Ascending aorta (tissue), 2 donors: Measurements from ENCODE around the gene LBP. TPM values are rescaled to one million over a fixed set of nuclear protein-coding genes. Genes with fewer than 3 reads are reported as not detected.

Experiments used
- DNase-seq, 2 donors: peaks; one replicate each; pipeline ENCODE4 v3.0.0-alpha.2; 2019; ENCODE audit warnings: low spot score in 2 of 2
- H3K27ac ChIP-seq, 2 donors: fragments of 200-600 bp; sonication (generic); one replicate each; pipeline ENCODE4 v1.5.1; 2016 to 2017; ENCODE audit warnings: mild to moderate bottlenecking in 1 of 2
- H3K27me3 ChIP-seq: fragments of 200-600 bp; sonication (generic); one replicate; pipeline ENCODE4 v1.5.1; 2017
- H3K36me3 ChIP-seq, 2 donors: fragments of 200-600 bp; sonication (generic); one replicate each; pipeline ENCODE4 v1.5.1; 2016
- H3K4me1 ChIP-seq, 2 donors: fragments of 200-600 bp; sonication (generic); one replicate each; pipeline ENCODE4 v1.5.1; 2016 to 2017; ENCODE audit warnings: mild to moderate bottlenecking in 1 of 2
- H3K4me3 ChIP-seq, 2 donors: fragments of 200-600 bp; sonication (generic); one replicate each; pipeline ENCODE4 v1.5.1; 2016 to 2017; ENCODE audit warnings: mild to moderate bottlenecking in 1 of 2
- H3K9me3 ChIP-seq, 2 donors: fragments of 200-600 bp; sonication (generic); one replicate each; pipeline ENCODE4 v1.5.1; 2016
- intact Hi-C: fragments of 100-400 bp; cut with DNase I; formaldehyde crosslinking; loops from one replicate; pipeline ENCODE4 v1.15.1; 2023
- total RNA-seq: library from RNA; depleted of rRNA; stranded (reverse); fragments of >200 nt; gene quantifications from one replicate; pipeline ENCODE4 v1.1.0, GENCODE V29; 2016
- TF ChIP-seq, protein P1 (sequence below), 3 experiments: fragments of 200-600 bp in 2 of 3; fragments of 450-650 bp in 1 of 3; sonication (generic) in 2 of 3; IDR thresholded peaks; one replicate each; pipeline ENCODE4 v1.5.1; 2016 to 2019; ENCODE audit warnings: antibody characterized with exemption in 3 of 3, mild to moderate bottlenecking in 1 of 3, moderate library complexity in 1 of 3

Gene LBP
- total RNA-seq, 1 donor from 2014 or later: 18.8 TPM

DNA sequence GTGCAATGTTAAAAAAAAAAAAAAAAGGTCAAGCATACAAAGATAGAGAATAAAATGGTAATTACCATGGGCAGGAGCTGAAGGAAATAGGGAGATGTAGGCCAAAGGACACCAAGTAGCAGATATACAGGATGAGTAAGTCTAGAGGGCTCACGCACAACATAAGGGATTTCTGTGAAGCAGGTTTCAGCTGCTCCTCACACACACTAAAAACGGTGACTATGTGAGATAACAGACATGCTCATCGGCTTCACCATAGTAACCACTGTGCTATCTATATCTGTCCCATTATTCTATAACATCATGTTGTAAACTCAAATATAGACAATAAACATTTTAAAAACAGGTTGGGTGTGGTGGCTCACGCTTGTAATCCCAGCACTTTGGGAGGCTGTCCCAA is 77.3 kb downstream of the LBP start:
- intact Hi-C loops: no loop called here
- Histone ChIP-seq H3K27me3 (no peaks in the 10 kb centered on the region), H3K4me3 (no peak overlapping the region), H3K36me3 (peaks cover 79 to 100% of the 10 kb centered on the region in 2 donors), H3K4me1 (no peaks in the 10 kb centered on the region), H3K9me3 (no peaks in the 10 kb centered on the region), H3K27ac (no peak overlapping the region)
- TF ChIP-seq, protein P1, sequence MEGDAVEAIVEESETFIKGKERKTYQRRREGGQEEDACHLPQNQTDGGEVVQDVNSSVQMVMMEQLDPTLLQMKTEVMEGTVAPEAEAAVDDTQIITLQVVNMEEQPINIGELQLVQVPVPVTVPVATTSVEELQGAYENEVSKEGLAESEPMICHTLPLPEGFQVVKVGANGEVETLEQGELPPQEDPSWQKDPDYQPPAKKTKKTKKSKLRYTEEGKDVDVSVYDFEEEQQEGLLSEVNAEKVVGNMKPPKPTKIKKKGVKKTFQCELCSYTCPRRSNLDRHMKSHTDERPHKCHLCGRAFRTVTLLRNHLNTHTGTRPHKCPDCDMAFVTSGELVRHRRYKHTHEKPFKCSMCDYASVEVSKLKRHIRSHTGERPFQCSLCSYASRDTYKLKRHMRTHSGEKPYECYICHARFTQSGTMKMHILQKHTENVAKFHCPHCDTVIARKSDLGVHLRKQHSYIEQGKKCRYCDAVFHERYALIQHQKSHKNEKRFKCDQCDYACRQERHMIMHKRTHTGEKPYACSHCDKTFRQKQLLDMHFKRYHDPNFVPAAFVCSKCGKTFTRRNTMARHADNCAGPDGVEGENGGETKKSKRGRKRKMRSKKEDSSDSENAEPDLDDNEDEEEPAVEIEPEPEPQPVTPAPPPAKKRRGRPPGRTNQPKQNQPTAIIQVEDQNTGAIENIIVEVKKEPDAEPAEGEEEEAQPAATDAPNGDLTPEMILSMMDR (IDR thresholded peaks at IDR 0.05): no peak
- DNase-seq: no peak

DNA sequence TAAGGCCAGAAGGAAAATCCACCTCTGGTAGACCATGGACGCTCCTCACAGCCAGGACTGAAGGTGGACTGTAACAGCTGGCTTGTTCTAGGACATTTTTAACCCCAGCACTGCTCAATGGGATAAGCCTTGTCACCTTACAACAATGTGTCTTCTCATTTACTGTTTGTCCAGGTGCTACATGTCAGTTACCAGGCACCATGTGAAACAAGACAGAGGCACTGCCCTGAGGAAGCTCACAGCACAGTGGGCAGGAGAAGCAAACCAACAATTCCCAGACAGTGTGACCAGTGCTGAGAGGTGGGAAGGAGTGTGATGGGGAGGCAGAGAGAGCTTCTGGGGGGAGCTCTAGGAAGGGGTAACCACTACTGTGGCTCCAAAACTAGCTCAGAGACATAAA is 78.1 kb downstream of the LBP start:
- Histone ChIP-seq H3K4me1 (no peaks in the 10 kb centered on the region), H3K9me3 (no peaks in the 10 kb centered on the region), H3K27ac (no peak overlapping the region), H3K27me3 (no peaks in the 10 kb centered on the region), H3K36me3 (peaks cover 80 to 100% of the 10 kb centered on the region in 2 donors), H3K4me3 (no peak overlapping the region)
- TF ChIP-seq, protein P1 (IDR thresholded peaks at IDR 0.05): no peak
- no peak for DNase-seq
- intact Hi-C loops: no loop called here

- Histone ChIP-seq H3K4me1 (no peaks in the 10 kb centered on the region), H3K27me3 (no peaks in the 10 kb centered on the region), H3K27ac (peak overlapping the region in 1 of 2 donors; percentile 31), H3K4me3 (no peak overlapping the region), H3K36me3 (peaks cover 85 to 100% of the 10 kb centered on the region in 2 donors), H3K9me3 (no peaks in the 10 kb centered on the region)
- TF ChIP-seq, protein P1 (IDR thresholded peaks at IDR 0.05): no peak
- intact Hi-C loops: no loop called here
- DNase-seq: peak in 1 of 2 donors; percentile 70
Measured at GRCh38 chr20:38426006-38426897, 80.0 kb downstream of the LBP start.

Other genes with a start within 250 kb of the LBP start
- gene TGM2, start 181.2 kb upstream of the LBP start, total RNA-seq: 529 TPM
- 15.2 TPM for gene KIAA1755, start 85.7 kb upstream of the LBP start, total RNA-seq
- gene BPI, start 42.3 kb upstream of the LBP start, total RNA-seq: not detected
- gene SNHG17, start 88.8 kb downstream of the LBP start, total RNA-seq: 129 TPM
- gene RALGAPB, start 126.4 kb downstream of the LBP start, total RNA-seq: 19.4 TPM
- gene ADIG, start 234.7 kb downstream of the LBP start, total RNA-seq: not detected